Measurements from ENCODE around the gene MYCN. TPM values are rescaled to one million over a fixed set of nuclear protein-coding genes. Genes with fewer than 3 reads are reported as not detected.

Gene MYCN
- total RNA-seq, 4 donors from 2014 or later = 0.57 to 3.8 (median 1.6) TPM

DNA sequence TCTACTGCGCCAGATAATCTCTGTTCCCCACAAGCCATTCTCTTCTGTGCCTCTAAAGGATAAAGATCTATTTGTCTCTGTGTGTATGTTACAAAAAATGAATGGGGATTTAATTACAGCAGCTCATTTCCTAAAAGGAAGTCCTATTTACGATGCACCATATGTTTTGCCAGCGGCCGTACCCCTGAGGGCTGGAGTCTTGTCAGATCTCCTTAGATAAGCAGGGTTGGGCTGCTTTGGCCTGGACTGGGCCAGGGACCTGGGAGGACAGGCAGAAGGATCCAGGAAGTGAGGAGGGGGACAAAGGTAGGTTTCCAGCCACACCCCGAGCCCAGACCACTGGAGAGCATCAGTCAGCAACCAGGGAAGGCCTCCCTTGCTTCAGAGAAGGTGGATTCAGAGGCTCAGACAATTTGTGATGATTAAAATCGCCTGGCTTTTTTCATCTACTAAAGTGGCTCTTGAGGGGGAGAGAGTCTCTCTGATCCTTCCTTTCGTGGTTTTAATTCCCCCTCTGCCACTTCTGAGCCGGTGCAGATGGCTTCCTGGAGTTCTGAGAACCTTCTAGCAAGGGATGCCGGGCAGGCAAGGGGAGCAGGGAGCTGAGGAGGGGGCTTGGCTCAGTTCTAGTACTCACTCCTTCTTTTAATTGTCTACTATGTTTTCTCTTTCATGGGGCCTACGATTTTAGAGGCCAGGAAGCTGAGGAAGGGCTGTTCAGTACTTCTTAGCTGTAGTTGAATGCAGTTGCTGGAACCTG, 42.1 kb downstream of the MYCN start:
- H3K36me3 ChIP-seq = no peaks in the 10 kb centered on the region
- no peak overlapping the region for H3K27ac ChIP-seq
- no peaks in the 10 kb centered on the region for H3K4me1 ChIP-seq
- DNase-seq (ENCODE audit: low spot score in 2 of 2) = no peak
- WGBS = 58% methylated on average over 10 of the region's 10 CpGs
- no peaks in the 10 kb centered on the region for H3K9me3 ChIP-seq
- H3K27me3 ChIP-seq = peaks cover 5% of the 10 kb centered on the region
- TF ChIP-seq, protein P1, sequence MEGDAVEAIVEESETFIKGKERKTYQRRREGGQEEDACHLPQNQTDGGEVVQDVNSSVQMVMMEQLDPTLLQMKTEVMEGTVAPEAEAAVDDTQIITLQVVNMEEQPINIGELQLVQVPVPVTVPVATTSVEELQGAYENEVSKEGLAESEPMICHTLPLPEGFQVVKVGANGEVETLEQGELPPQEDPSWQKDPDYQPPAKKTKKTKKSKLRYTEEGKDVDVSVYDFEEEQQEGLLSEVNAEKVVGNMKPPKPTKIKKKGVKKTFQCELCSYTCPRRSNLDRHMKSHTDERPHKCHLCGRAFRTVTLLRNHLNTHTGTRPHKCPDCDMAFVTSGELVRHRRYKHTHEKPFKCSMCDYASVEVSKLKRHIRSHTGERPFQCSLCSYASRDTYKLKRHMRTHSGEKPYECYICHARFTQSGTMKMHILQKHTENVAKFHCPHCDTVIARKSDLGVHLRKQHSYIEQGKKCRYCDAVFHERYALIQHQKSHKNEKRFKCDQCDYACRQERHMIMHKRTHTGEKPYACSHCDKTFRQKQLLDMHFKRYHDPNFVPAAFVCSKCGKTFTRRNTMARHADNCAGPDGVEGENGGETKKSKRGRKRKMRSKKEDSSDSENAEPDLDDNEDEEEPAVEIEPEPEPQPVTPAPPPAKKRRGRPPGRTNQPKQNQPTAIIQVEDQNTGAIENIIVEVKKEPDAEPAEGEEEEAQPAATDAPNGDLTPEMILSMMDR (IDR thresholded peaks at IDR 0.05) = no peak
- TF ChIP-seq POLR2A (IDR thresholded peaks at IDR 0.05) = no peak
- TF ChIP-seq EP300 (IDR thresholded peaks at IDR 0.05) = no peak
- TF ChIP-seq POLR2AphosphoS5 (IDR thresholded peaks at IDR 0.05) = no peak
- H3K4me3 ChIP-seq = no peak overlapping the region

DNA sequence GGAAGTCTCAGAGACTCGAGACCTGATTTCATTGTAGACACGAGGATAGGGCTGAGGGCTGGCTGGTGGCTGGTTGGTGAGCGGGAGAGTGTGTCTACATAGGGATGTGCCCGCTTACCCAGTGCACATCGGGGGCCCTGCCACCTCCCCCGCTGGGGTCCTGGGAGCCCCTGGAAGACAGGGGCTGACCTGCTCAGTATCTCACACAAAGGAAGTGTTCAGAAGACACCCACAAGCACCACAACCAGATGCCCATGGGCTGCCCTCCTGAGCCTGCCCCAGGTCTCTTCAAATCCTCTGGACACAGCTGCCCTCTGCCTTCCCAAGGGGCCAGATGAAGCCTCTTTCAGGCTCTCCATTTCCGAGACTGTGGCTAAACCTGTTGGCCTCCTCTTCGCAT, 43.1 kb downstream of the MYCN start:
- Histone ChIP-seq H3K27me3 (peaks cover 5% of the 10 kb centered on the region), H3K27ac (no peak overlapping the region), H3K4me3 (no peak overlapping the region), H3K9me3 (no peaks in the 10 kb centered on the region), H3K36me3 (no peaks in the 10 kb centered on the region), H3K4me1 (no peaks in the 10 kb centered on the region)
- WGBS = 88% methylated on average over 8 of the region's 8 CpGs
- TF ChIP-seq, protein P1 (IDR thresholded peaks at IDR 0.05) = no peak
- TF ChIP-seq EP300 (IDR thresholded peaks at IDR 0.05) = no peak
- no peak for TF ChIP-seq POLR2A (IDR thresholded peaks at IDR 0.05)
- no peak for TF ChIP-seq POLR2AphosphoS5 (IDR thresholded peaks at IDR 0.05)
- no peak for DNase-seq (ENCODE audit: low spot score in 2 of 2)

DNA sequence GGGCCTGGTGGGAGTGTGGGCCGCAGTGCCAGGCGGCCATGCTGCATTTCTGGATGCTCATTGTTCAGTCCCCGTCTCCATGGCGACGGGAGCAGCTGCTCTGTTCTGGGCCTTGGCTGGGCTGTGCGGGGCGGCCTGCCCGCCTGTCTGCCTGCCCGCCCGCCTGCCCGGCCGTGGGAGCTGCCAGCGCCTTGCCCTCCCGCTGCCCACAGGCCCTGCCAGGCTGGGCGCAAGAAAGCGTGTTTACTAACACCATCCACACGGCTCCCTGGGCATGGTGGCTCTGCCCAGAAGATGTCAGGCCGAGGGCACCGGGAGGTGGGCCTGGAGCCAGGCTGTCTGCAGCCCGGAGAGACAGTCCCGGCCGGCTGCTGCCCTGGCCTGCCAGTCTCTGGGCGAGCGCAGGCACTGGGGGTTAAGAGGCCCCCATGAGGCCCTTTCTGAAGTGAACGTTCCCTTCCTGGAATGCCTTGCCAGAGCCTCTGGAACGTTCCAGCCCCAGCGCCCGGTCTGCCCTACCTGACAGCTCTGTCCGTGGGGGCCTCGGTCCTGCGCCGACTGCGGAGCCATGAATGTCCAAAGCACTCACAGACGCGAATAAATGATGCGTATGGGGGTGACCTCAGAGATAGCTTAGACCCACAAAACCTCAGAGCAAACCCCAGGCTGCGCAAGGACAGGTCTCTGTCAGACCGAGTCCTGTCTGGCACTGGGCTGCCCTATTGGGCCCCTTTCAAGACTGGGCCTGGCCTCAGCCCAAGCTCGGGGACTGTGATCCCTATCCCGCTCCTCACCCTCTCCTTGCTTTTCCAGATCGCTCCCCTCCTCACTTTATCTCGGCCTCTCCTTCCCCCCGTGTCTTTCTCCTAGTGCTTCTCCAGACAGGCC, 44.3 kb downstream of the MYCN start:
- Histone ChIP-seq H3K27me3 (peaks cover 5% of the 10 kb centered on the region), H3K36me3 (no peaks in the 10 kb centered on the region), H3K27ac (no peak overlapping the region), H3K4me1 (no peaks in the 10 kb centered on the region), H3K9me3 (no peaks in the 10 kb centered on the region), H3K4me3 (no peak overlapping the region)
- WGBS = 84% methylated on average over 27 of the region's 43 CpGs
- TF ChIP-seq, protein P1 (IDR thresholded peaks at IDR 0.05) = no peak
- DNase-seq (ENCODE audit: low spot score in 2 of 2) = no peak

DNA sequence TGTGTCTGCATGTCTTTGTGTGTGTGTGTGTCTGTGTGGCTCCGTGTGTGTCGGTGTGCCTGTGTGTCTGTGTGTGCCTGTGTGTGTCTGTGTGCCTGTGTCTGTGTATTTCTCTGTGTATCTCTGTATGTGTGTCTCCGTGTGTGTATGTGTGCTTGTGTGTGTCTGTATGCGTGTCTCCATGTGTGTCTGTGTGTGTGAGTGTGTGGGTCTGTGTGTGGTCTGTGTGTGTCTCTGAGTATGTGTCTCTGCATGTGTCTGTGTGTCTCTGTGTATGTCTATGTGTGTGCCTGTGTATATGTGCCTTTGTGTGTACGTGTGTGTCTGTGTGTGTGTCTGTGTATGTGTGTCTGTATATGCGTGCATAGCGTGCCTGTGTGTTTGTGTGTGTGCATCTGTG, 45.2 kb downstream of the MYCN start:
- Histone ChIP-seq H3K4me1 (no peaks in the 10 kb centered on the region), H3K36me3 (no peaks in the 10 kb centered on the region), H3K9me3 (no peaks in the 10 kb centered on the region), H3K27me3 (peaks cover 5% of the 10 kb centered on the region), H3K4me3 (no peak overlapping the region), H3K27ac (no peak overlapping the region)
- 94% methylated on average over 7 of the region's 7 CpGs for WGBS
- TF ChIP-seq POLR2AphosphoS5 (IDR thresholded peaks at IDR 0.05) (no peak), EP300 (IDR thresholded peaks at IDR 0.05) (no peak), POLR2A (IDR thresholded peaks at IDR 0.05) (no peak)
- TF ChIP-seq, protein P1 (IDR thresholded peaks at IDR 0.05) = no peak
- no peak for DNase-seq (ENCODE audit: low spot score in 2 of 2)

DNA sequence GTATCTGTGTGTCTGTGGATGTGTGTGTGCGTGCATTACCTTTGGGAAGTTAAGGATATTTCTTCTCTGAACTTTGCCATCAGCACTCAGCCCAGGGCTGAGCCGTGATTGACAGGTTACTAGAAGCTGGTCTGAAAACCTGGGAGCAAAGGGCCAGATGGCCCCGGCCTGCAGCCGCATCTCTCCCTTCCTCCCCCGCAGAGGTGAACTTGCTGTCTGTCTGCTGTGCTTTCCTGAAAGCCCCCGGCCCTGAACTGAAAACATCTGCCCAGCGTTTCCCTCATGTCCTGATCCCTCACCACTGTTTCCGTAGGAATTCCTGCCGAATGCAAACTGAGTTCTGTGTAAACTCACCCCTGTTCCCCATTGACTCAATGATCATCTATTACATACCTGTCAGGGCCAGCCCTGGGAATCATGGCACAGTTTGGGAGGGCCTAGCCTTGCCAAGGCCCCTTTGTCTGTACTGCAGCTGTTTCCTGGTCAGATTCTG, 45.8 kb downstream of the MYCN start:
- DNase-seq (ENCODE audit: low spot score in 2 of 2) = no peak
- no peaks in the 10 kb centered on the region for H3K9me3 ChIP-seq
- H3K27me3 ChIP-seq = peaks cover 5% of the 10 kb centered on the region
- TF ChIP-seq POLR2AphosphoS5 (IDR thresholded peaks at IDR 0.05) = no peak
- TF ChIP-seq POLR2A (IDR thresholded peaks at IDR 0.05) = no peak
- no peak for TF ChIP-seq EP300 (IDR thresholded peaks at IDR 0.05)
- TF ChIP-seq, protein P1 (IDR thresholded peaks at IDR 0.05) = no peak
- no peak overlapping the region for H3K4me3 ChIP-seq
- WGBS = 71% methylated on average over 9 of the region's 9 CpGs
- no peaks in the 10 kb centered on the region for H3K36me3 ChIP-seq
- H3K27ac ChIP-seq = no peak overlapping the region
- H3K4me1 ChIP-seq = no peaks in the 10 kb centered on the region
